ENCODE results near the gene SCN5A.

SCN5A gene

GRCh38 chr3:38549957-38550840 lies 99.3 kb downstream of the SCN5A start:
- Histone ChIP-seq H3K36me3 (ENCODE audit: control insufficient read depth in 2 of 2, insufficient read depth in 2 of 2, low read length in 2 of 2) (no peaks in the 10 kb centered on the region), H3K9me3 (ENCODE audit: control insufficient read depth in 2 of 2, low read length in 2 of 2) (peaks cover 6 to 8% of the 10 kb centered on the region in 2 donors), H3K27me3 (ENCODE audit: control insufficient read depth in 1 of 2, insufficient read depth in 2 of 2, low read length in 2 of 2) (no peaks in the 10 kb centered on the region), H3K27ac (ENCODE audit: low read length) (no peak overlapping the region), H3K4me1 (ENCODE audit: control insufficient read depth, insufficient read depth, low read length) (no peaks in the 10 kb centered on the region), H3K4me3 (ENCODE audit: low read length in 2 of 2) (no peak overlapping the region), H3K9ac (ENCODE audit: low read length in 2 of 2) (no peak overlapping the region)

- Histone ChIP-seq H3K9me3 (ENCODE audit: control insufficient read depth in 2 of 2, low read length in 2 of 2) (peaks cover 6 to 8% of the 10 kb centered on the region in 2 donors), H3K27ac (ENCODE audit: low read length) (no peak overlapping the region), H3K4me3 (ENCODE audit: low read length in 2 of 2) (no peak overlapping the region), H3K4me1 (ENCODE audit: control insufficient read depth, insufficient read depth, low read length) (no peaks in the 10 kb centered on the region), H3K27me3 (ENCODE audit: control insufficient read depth in 1 of 2, insufficient read depth in 2 of 2, low read length in 2 of 2) (no peaks in the 10 kb centered on the region), H3K36me3 (ENCODE audit: control insufficient read depth in 2 of 2, insufficient read depth in 2 of 2, low read length in 2 of 2) (no peaks in the 10 kb centered on the region), H3K9ac (ENCODE audit: low read length in 2 of 2) (no peak overlapping the region)
Measured at GRCh38 chr3:38549486-38549885, 100.0 kb downstream of the SCN5A start.

- peaks cover 3 to 6% of the 10 kb centered on the region in 2 donors for H3K9me3 ChIP-seq (ENCODE audit: control insufficient read depth in 2 of 2, low read length in 2 of 2)
- no peaks in the 10 kb centered on the region for H3K36me3 ChIP-seq (ENCODE audit: control insufficient read depth in 2 of 2, insufficient read depth in 2 of 2, low read length in 2 of 2)
- H3K4me3 ChIP-seq (ENCODE audit: low read length in 2 of 2): no peak overlapping the region
- H3K9ac ChIP-seq (ENCODE audit: low read length in 2 of 2): no peak overlapping the region
- no peak overlapping the region for H3K27ac ChIP-seq (ENCODE audit: low read length)
- no peaks in the 10 kb centered on the region for H3K27me3 ChIP-seq (ENCODE audit: control insufficient read depth in 1 of 2, insufficient read depth in 2 of 2, low read length in 2 of 2)
- no peaks in the 10 kb centered on the region for H3K4me1 ChIP-seq (ENCODE audit: control insufficient read depth, insufficient read depth, low read length)
Measured at GRCh38 chr3:38549082-38549481, 100.4 kb downstream of the SCN5A start.

GRCh38 chr3:38548154-38548931 lies 101.1 kb downstream of the SCN5A start:
- no peaks in the 10 kb centered on the region for H3K27me3 ChIP-seq (ENCODE audit: control insufficient read depth in 1 of 2, insufficient read depth in 2 of 2, low read length in 2 of 2)
- no peaks in the 10 kb centered on the region for H3K9me3 ChIP-seq (ENCODE audit: control insufficient read depth in 2 of 2, low read length in 2 of 2)
- no peaks in the 10 kb centered on the region for H3K4me1 ChIP-seq (ENCODE audit: control insufficient read depth, insufficient read depth, low read length)
- no peak overlapping the region for H3K27ac ChIP-seq (ENCODE audit: low read length)
- no peaks in the 10 kb centered on the region for H3K36me3 ChIP-seq (ENCODE audit: control insufficient read depth in 2 of 2, insufficient read depth in 2 of 2, low read length in 2 of 2)
- no peak overlapping the region for H3K4me3 ChIP-seq (ENCODE audit: low read length in 2 of 2)
- no peak overlapping the region for H3K9ac ChIP-seq (ENCODE audit: low read length in 2 of 2)

GRCh38 chr3:38545983-38546382 lies 103.5 kb downstream of the SCN5A start:
- Histone ChIP-seq H3K9ac (ENCODE audit: low read length in 2 of 2) (no peak overlapping the region), H3K9me3 (ENCODE audit: control insufficient read depth in 2 of 2, low read length in 2 of 2) (no peaks in the 10 kb centered on the region), H3K27me3 (ENCODE audit: control insufficient read depth in 1 of 2, insufficient read depth in 2 of 2, low read length in 2 of 2) (no peaks in the 10 kb centered on the region), H3K4me3 (ENCODE audit: low read length in 2 of 2) (no peak overlapping the region), H3K4me1 (ENCODE audit: control insufficient read depth, insufficient read depth, low read length) (no peaks in the 10 kb centered on the region), H3K36me3 (ENCODE audit: control insufficient read depth in 2 of 2, insufficient read depth in 2 of 2, low read length in 2 of 2) (no peaks in the 10 kb centered on the region), H3K27ac (ENCODE audit: low read length) (no peak overlapping the region)

- no peak overlapping the region for H3K27ac ChIP-seq (ENCODE audit: low read length)
- no peaks in the 10 kb centered on the region for H3K9me3 ChIP-seq (ENCODE audit: control insufficient read depth in 2 of 2, low read length in 2 of 2)
Measured at GRCh38 chr3:38545550-38545949, 103.9 kb downstream of the SCN5A start.

GRCh38 chr3:38544926-38545325 lies 104.6 kb downstream of the SCN5A start:
- H3K36me3 ChIP-seq (ENCODE audit: control insufficient read depth in 2 of 2, insufficient read depth in 2 of 2, low read length in 2 of 2): no peaks in the 10 kb centered on the region
- H3K9me3 ChIP-seq (ENCODE audit: control insufficient read depth in 2 of 2, low read length in 2 of 2): no peaks in the 10 kb centered on the region
- no peak overlapping the region for H3K9ac ChIP-seq (ENCODE audit: low read length in 2 of 2)
- no peaks in the 10 kb centered on the region for H3K4me1 ChIP-seq (ENCODE audit: control insufficient read depth, insufficient read depth, low read length)
- no peak overlapping the region for H3K27ac ChIP-seq (ENCODE audit: low read length)
- H3K4me3 ChIP-seq (ENCODE audit: low read length in 2 of 2): no peak overlapping the region
- H3K27me3 ChIP-seq (ENCODE audit: control insufficient read depth in 1 of 2, insufficient read depth in 2 of 2, low read length in 2 of 2): no peaks in the 10 kb centered on the region

More at GRCh38 chr3:38545550-38545949, 103.9 kb downstream of the SCN5A start:
- Histone ChIP-seq H3K9ac (ENCODE audit: low read length in 2 of 2) (no peak overlapping the region), H3K27me3 (ENCODE audit: control insufficient read depth in 1 of 2, insufficient read depth in 2 of 2, low read length in 2 of 2) (no peaks in the 10 kb centered on the region), H3K4me1 (ENCODE audit: control insufficient read depth, insufficient read depth, low read length) (no peaks in the 10 kb centered on the region), H3K36me3 (ENCODE audit: control insufficient read depth in 2 of 2, insufficient read depth in 2 of 2, low read length in 2 of 2) (no peaks in the 10 kb centered on the region), H3K4me3 (ENCODE audit: low read length in 2 of 2) (no peak overlapping the region)

- Histone ChIP-seq H3K9me3 (ENCODE audit: control insufficient read depth in 2 of 2, low read length in 2 of 2) (no peaks in the 10 kb centered on the region), H3K4me3 (ENCODE audit: low read length in 2 of 2) (no peak overlapping the region), H3K9ac (ENCODE audit: low read length in 2 of 2) (no peak overlapping the region), H3K27ac (ENCODE audit: low read length) (no peak overlapping the region), H3K36me3 (ENCODE audit: control insufficient read depth in 2 of 2, insufficient read depth in 2 of 2, low read length in 2 of 2) (no peaks in the 10 kb centered on the region), H3K4me1 (ENCODE audit: control insufficient read depth, insufficient read depth, low read length) (no peaks in the 10 kb centered on the region), H3K27me3 (ENCODE audit: control insufficient read depth in 1 of 2, insufficient read depth in 2 of 2, low read length in 2 of 2) (no peaks in the 10 kb centered on the region)
Measured at GRCh38 chr3:38543586-38543985, 105.9 kb downstream of the SCN5A start.

GRCh38 chr3:38542401-38543298 lies 106.8 kb downstream of the SCN5A start:
- H3K36me3 ChIP-seq (ENCODE audit: control insufficient read depth in 2 of 2, insufficient read depth in 2 of 2, low read length in 2 of 2): no peaks in the 10 kb centered on the region
- no peak overlapping the region for H3K9ac ChIP-seq (ENCODE audit: low read length in 2 of 2)
- no peaks in the 10 kb centered on the region for H3K4me1 ChIP-seq (ENCODE audit: control insufficient read depth, insufficient read depth, low read length)
- H3K9me3 ChIP-seq (ENCODE audit: control insufficient read depth in 2 of 2, low read length in 2 of 2): no peaks in the 10 kb centered on the region
- H3K4me3 ChIP-seq (ENCODE audit: low read length in 2 of 2): no peak overlapping the region
- H3K27me3 ChIP-seq (ENCODE audit: control insufficient read depth in 1 of 2, insufficient read depth in 2 of 2, low read length in 2 of 2): no peaks in the 10 kb centered on the region
- no peak overlapping the region for H3K27ac ChIP-seq (ENCODE audit: low read length)

GRCh38 chr3:38541806-38542205 lies 107.7 kb downstream of the SCN5A start:
- no peaks in the 10 kb centered on the region for H3K36me3 ChIP-seq (ENCODE audit: control insufficient read depth in 2 of 2, insufficient read depth in 2 of 2, low read length in 2 of 2)
- no peak overlapping the region for H3K4me3 ChIP-seq (ENCODE audit: low read length in 2 of 2)
- H3K4me1 ChIP-seq (ENCODE audit: control insufficient read depth, insufficient read depth, low read length): no peaks in the 10 kb centered on the region
- H3K27ac ChIP-seq (ENCODE audit: low read length): no peak overlapping the region
- no peaks in the 10 kb centered on the region for H3K9me3 ChIP-seq (ENCODE audit: control insufficient read depth in 2 of 2, low read length in 2 of 2)
- no peaks in the 10 kb centered on the region for H3K27me3 ChIP-seq (ENCODE audit: control insufficient read depth in 1 of 2, insufficient read depth in 2 of 2, low read length in 2 of 2)
- H3K9ac ChIP-seq (ENCODE audit: low read length in 2 of 2): no peak overlapping the region
